Activated T-cell treated with anti-CD3 and anti-CD28 coated beads, Interleukin-2, amount 50 U/mL, for 72 hours (primary cell): ENCODE results near the gene ATRNL1. TPM values are rescaled to one million over a fixed set of nuclear protein-coding genes. Genes with fewer than 3 reads are reported as not detected.

Experiments
- ATAC-seq, 2 donors: fragments of 150-1000 bp; cut with Tn5 transposase; replicated peaks in 1 of 2; 2 replicates each; pipeline ENCODE4 v1.10.0; 2021; ENCODE audit warnings: moderate library complexity in 2 of 2, mild to moderate bottlenecking in 1 of 2
- DNase-seq, 2 donors: peaks; one replicate each; pipeline ENCODE4 v3.0.0; 2021 to 2022; ENCODE audit warnings: mixed read lengths in 1 of 2
- H3K27ac Mint-ChIP-seq: one replicate; pipeline ENCODE4 v1.8.0; 2022; ENCODE audit warnings: mild to moderate bottlenecking, moderate library complexity, mixed read lengths
- H3K27me3 Mint-ChIP-seq: one replicate; pipeline ENCODE4 v1.8.0; 2022; ENCODE audit warnings: low read depth, mixed read lengths
- H3K36me3 Mint-ChIP-seq, 2 donors: one replicate each; pipeline ENCODE4 v1.8.0; 2022; ENCODE audit warnings: mixed read lengths in 2 of 2, mild to moderate bottlenecking in 1 of 2; ENCODE audit not compliant: insufficient read depth in 2 of 2
- H3K4me1 Mint-ChIP-seq: one replicate; pipeline ENCODE4 v1.8.0; 2022; ENCODE audit warnings: low read depth, mixed read lengths
- H3K4me3 Mint-ChIP-seq, 2 donors: one replicate each; pipeline ENCODE4 v1.8.0; 2022; ENCODE audit warnings: mild to moderate bottlenecking in 2 of 2, mixed read lengths in 2 of 2, moderate library complexity in 2 of 2
- H3K9me3 Mint-ChIP-seq, 2 donors: one replicate each; pipeline ENCODE4 v1.8.0; 2022; ENCODE audit warnings: mixed read lengths in 2 of 2
- total RNA-seq, 2 donors: library from RNA; stranded (reverse); gene quantifications; one replicate each; pipeline ENCODE4 v1.2.3, GENCODE V29; 2022

The ATRNL1 gene
- total RNA-seq, 2 donors from 2014 or later, result 0.23 to 0.94 TPM

- ATAC-seq, result no peak
- no peaks in the 10 kb centered on the region for H3K36me3 Mint-ChIP-seq
Measured at GRCh38 chr10:115861864-115862263, 768.7 kb downstream of the ATRNL1 start.

GRCh38 chr10:115866174-115866573 is 773.0 kb downstream of the ATRNL1 start:
- no peak overlapping the region for H3K4me3 Mint-ChIP-seq
- peaks cover 0 to 2% of the 10 kb centered on the region in 2 donors for H3K9me3 Mint-ChIP-seq
- no peaks in the 10 kb centered on the region for H3K4me1 Mint-ChIP-seq
- ATAC-seq (no peak), DNase-seq (no peak)
- no peaks in the 10 kb centered on the region for H3K36me3 Mint-ChIP-seq
- H3K27ac Mint-ChIP-seq, result no peak overlapping the region
- no peaks in the 10 kb centered on the region for H3K27me3 Mint-ChIP-seq

More at GRCh38 chr10:115861864-115862263, 768.7 kb downstream of the ATRNL1 start:
- DNase-seq, result no peak
- Mint-ChIP-seq H3K9me3 (peaks cover 2 to 4% of the 10 kb centered on the region in 2 donors), H3K27ac (no peak overlapping the region), H3K4me3 (no peak overlapping the region), H3K27me3 (no peaks in the 10 kb centered on the region), H3K4me1 (no peaks in the 10 kb centered on the region)

GRCh38 chr10:115866691-115867090 is 773.5 kb downstream of the ATRNL1 start:
- Mint-ChIP-seq H3K36me3 (no peaks in the 10 kb centered on the region), H3K27me3 (no peaks in the 10 kb centered on the region), H3K9me3 (peaks cover 0 to 2% of the 10 kb centered on the region in 2 donors), H3K4me3 (no peak overlapping the region), H3K4me1 (no peaks in the 10 kb centered on the region), H3K27ac (no peak overlapping the region)
- ATAC-seq, result no peak
- no peak for DNase-seq

- DNase-seq (no peak), ATAC-seq (no peak)
- no peaks in the 10 kb centered on the region for H3K27me3 Mint-ChIP-seq
- H3K9me3 Mint-ChIP-seq, result peaks cover 0 to 2% of the 10 kb centered on the region in 2 donors
- H3K27ac Mint-ChIP-seq, result no peak overlapping the region
- no peak overlapping the region for H3K4me3 Mint-ChIP-seq
- no peaks in the 10 kb centered on the region for H3K36me3 Mint-ChIP-seq
- H3K4me1 Mint-ChIP-seq, result no peaks in the 10 kb centered on the region
Measured at GRCh38 chr10:115867305-115867704, 774.1 kb downstream of the ATRNL1 start.

- H3K4me3 Mint-ChIP-seq, result no peak overlapping the region
- ATAC-seq, result no peak
- H3K9me3 Mint-ChIP-seq, result peaks cover 2 to 3% of the 10 kb centered on the region in 2 donors
- H3K4me1 Mint-ChIP-seq, result no peaks in the 10 kb centered on the region
- no peaks in the 10 kb centered on the region for H3K27me3 Mint-ChIP-seq
- DNase-seq, result no peak
- H3K27ac Mint-ChIP-seq, result no peak overlapping the region
- peaks cover 0 to 3% of the 10 kb centered on the region in 2 donors for H3K36me3 Mint-ChIP-seq
Measured at GRCh38 chr10:115871855-115872254, 778.7 kb downstream of the ATRNL1 start.

GRCh38 chr10:115875172-115875571 is 782.0 kb downstream of the ATRNL1 start:
- no peak for DNase-seq
- no peaks in the 10 kb centered on the region for H3K4me1 Mint-ChIP-seq
- peaks cover 2 to 3% of the 10 kb centered on the region in 2 donors for H3K9me3 Mint-ChIP-seq
- H3K27me3 Mint-ChIP-seq, result no peaks in the 10 kb centered on the region
- peaks cover 0 to 3% of the 10 kb centered on the region in 2 donors for H3K36me3 Mint-ChIP-seq
- H3K27ac Mint-ChIP-seq, result no peak overlapping the region
- no peak for ATAC-seq
- H3K4me3 Mint-ChIP-seq, result no peak overlapping the region

- Mint-ChIP-seq H3K4me3 (no peak overlapping the region), H3K27me3 (no peaks in the 10 kb centered on the region), H3K4me1 (no peaks in the 10 kb centered on the region), H3K36me3 (no peaks in the 10 kb centered on the region), H3K27ac (no peak overlapping the region), H3K9me3 (peaks cover under 1 to 7% of the 10 kb centered on the region in 2 donors)
- no peak for DNase-seq
- ATAC-seq, result no peak
Measured at GRCh38 chr10:115879372-115880089, 786.4 kb downstream of the ATRNL1 start.

GRCh38 chr10:115882021-115882420 is 788.9 kb downstream of the ATRNL1 start:
- H3K9me3 Mint-ChIP-seq, result peaks cover 0 to 4% of the 10 kb centered on the region in 2 donors
- H3K27ac Mint-ChIP-seq, result no peak overlapping the region
- ATAC-seq, result no peak
- no peaks in the 10 kb centered on the region for H3K27me3 Mint-ChIP-seq
- no peak overlapping the region for H3K4me3 Mint-ChIP-seq
- no peak for DNase-seq
- no peaks in the 10 kb centered on the region for H3K4me1 Mint-ChIP-seq
- H3K36me3 Mint-ChIP-seq, result no peaks in the 10 kb centered on the region

GRCh38 chr10:115883372-115883771 is 790.2 kb downstream of the ATRNL1 start:
- peaks cover 2 to 4% of the 10 kb centered on the region in 2 donors for H3K9me3 Mint-ChIP-seq
- no peaks in the 10 kb centered on the region for H3K27me3 Mint-ChIP-seq
- ATAC-seq (no peak), DNase-seq (no peak)
- H3K27ac Mint-ChIP-seq, result no peak overlapping the region
- peaks cover 0 to under 1% of the 10 kb centered on the region in 2 donors for H3K36me3 Mint-ChIP-seq
- no peak overlapping the region for H3K4me3 Mint-ChIP-seq
- no peaks in the 10 kb centered on the region for H3K4me1 Mint-ChIP-seq

- ATAC-seq, result no peak
- Mint-ChIP-seq H3K36me3 (peaks cover 0 to 2% of the 10 kb centered on the region in 2 donors), H3K4me1 (no peaks in the 10 kb centered on the region), H3K27ac (no peak overlapping the region), H3K9me3 (peaks cover 4 to 6% of the 10 kb centered on the region in 2 donors), H3K4me3 (no peak overlapping the region), H3K27me3 (no peaks in the 10 kb centered on the region)
- no peak for DNase-seq
Measured at GRCh38 chr10:115884331-115884730, 791.2 kb downstream of the ATRNL1 start.

- Mint-ChIP-seq H3K4me1 (no peaks in the 10 kb centered on the region), H3K27ac (no peak overlapping the region), H3K9me3 (peaks cover 0 to 2% of the 10 kb centered on the region in 2 donors), H3K36me3 (no peaks in the 10 kb centered on the region), H3K4me3 (no peak overlapping the region), H3K27me3 (no peaks in the 10 kb centered on the region)
- DNase-seq (no peak), ATAC-seq (no peak)
Measured at GRCh38 chr10:115895166-115895565, 802.0 kb downstream of the ATRNL1 start.

GRCh38 chr10:115898242-115898641 is 805.1 kb downstream of the ATRNL1 start:
- H3K27me3 Mint-ChIP-seq, result no peaks in the 10 kb centered on the region

GRCh38 chr10:115902596-115902995 is 809.4 kb downstream of the ATRNL1 start:
- Mint-ChIP-seq H3K36me3 (no peaks in the 10 kb centered on the region), H3K27ac (no peak overlapping the region), H3K4me1 (no peaks in the 10 kb centered on the region), H3K9me3 (no peaks in the 10 kb centered on the region), H3K27me3 (no peaks in the 10 kb centered on the region), H3K4me3 (no peak overlapping the region)
- DNase-seq, result no peak
- no peak for ATAC-seq

More at GRCh38 chr10:115898242-115898641, 805.1 kb downstream of the ATRNL1 start:
- H3K36me3 Mint-ChIP-seq, result no peaks in the 10 kb centered on the region
- no peak for ATAC-seq
- H3K4me1 Mint-ChIP-seq, result no peaks in the 10 kb centered on the region
- H3K4me3 Mint-ChIP-seq, result no peak overlapping the region
- H3K27ac Mint-ChIP-seq, result no peak overlapping the region
- peaks cover 0 to 2% of the 10 kb centered on the region in 2 donors for H3K9me3 Mint-ChIP-seq
- DNase-seq, result no peak

GRCh38 chr10:115903207-115903606 is 810.0 kb downstream of the ATRNL1 start:
- Mint-ChIP-seq H3K4me3 (no peak overlapping the region), H3K9me3 (no peaks in the 10 kb centered on the region), H3K27ac (no peak overlapping the region), H3K4me1 (no peaks in the 10 kb centered on the region), H3K27me3 (no peaks in the 10 kb centered on the region), H3K36me3 (no peaks in the 10 kb centered on the region)
- ATAC-seq (no peak), DNase-seq (no peak)
